Measurements from ENCODE around the gene PRSS57.

Gene PRSS57

DNA sequence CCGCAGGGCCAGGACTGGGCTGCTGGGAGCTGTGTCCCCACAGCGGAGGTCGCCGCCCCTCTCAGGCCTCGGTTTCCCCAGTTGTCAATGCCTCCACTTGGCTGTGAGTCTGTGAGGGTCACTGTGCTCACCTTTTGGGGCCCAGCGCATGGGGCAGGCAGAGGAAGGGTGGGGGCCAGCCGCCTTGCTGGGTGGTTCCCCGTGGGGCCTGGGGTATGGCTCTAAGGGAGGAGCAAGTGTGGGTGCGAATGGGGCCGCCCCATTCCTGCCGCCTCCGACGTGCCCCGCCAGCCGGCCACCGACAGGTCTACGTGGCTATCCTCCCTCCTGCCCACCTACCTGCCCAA, 56.4 kb downstream of the PRSS57 start:
- no peak for DNase-seq (ENCODE audit: low read depth)
